Gastroesophageal sphincter (tissue), 4 donors: ENCODE data around the gene APRT. TPM values are rescaled to one million over a fixed set of nuclear protein-coding genes. Genes with fewer than 3 reads are reported as not detected.

Experiments
- ATAC-seq: fragments of 150-250 bp; one replicate; pipeline ENCODE4 v1.9.1; 2016; ENCODE audit warnings: mild to moderate bottlenecking, moderate library complexity
- H3K27ac ChIP-seq, 4 donors: fragments of 200-600 bp; sonication (generic) in 3 of 4; 1 replicate in 3 of 4; 2 replicates in 1 of 4; pipeline ENCODE4 v1.5.1; 2016 to 2019
- H3K27me3 ChIP-seq: fragments of 200-600 bp; sonication (generic); one replicate; pipeline ENCODE4 v1.5.1; 2019
- H3K36me3 ChIP-seq, 2 donors: fragments of 200-600 bp; sonication (generic); one replicate each; pipeline ENCODE4 v1.5.1; 2019; ENCODE audit warnings: control low read depth in 1 of 2
- H3K4me1 ChIP-seq, 3 donors: fragments of 200-600 bp; sonication (generic); 1 replicate in 2 of 3; 2 replicates in 1 of 3; pipeline ENCODE4 v1.5.1; 2016 to 2019; ENCODE audit warnings: control low read depth in 2 of 3
- H3K4me3 ChIP-seq, 2 donors: fragments of 200-600 bp; sonication (generic); one replicate each; pipeline ENCODE4 v1.5.1; 2019; ENCODE audit warnings: mild to moderate bottlenecking in 1 of 2, moderate library complexity in 1 of 2
- H3K9me3 ChIP-seq, 3 donors: fragments of 200-600 bp; sonication (generic); one replicate each; pipeline ENCODE4 v1.5.1; 2017 to 2019; ENCODE audit warnings: control low read depth in 2 of 3
- EP300 ChIP-seq: sonication (generic); formaldehyde crosslinking; IDR thresholded peaks from one replicate; pipeline ENCODE4 v1.6.1; 2017; ENCODE audit warnings: antibody characterized with exemption, mild to moderate bottlenecking
- POLR2A ChIP-seq, 2 donors: fragments of 450-650 bp; IDR thresholded peaks; one replicate each; pipeline ENCODE4 v1.6.1; 2017; ENCODE audit warnings: antibody characterized with exemption in 2 of 2, mild to moderate bottlenecking in 2 of 2, moderate library complexity in 1 of 2
- POLR2AphosphoS5 ChIP-seq: sonication (generic); formaldehyde crosslinking; IDR thresholded peaks from one replicate; pipeline ENCODE4 v1.6.1; 2017; ENCODE audit warnings: antibody characterized with exemption
- WGBS, 2 donors: methylation state at CpG; one replicate each; pipeline ENCODE4 v1.1.5; 2018; ENCODE audit warnings: low coverage in 1 of 2; 5-methylcytosine and 5-hydroxymethylcytosine counted together
- total RNA-seq, 4 donors: library from RNA; depleted of rRNA; stranded (reverse); fragments of >200 nt; gene quantifications; one replicate each; pipeline ENCODE4 v1.1.0, GENCODE V29; 2016
- TF ChIP-seq, protein P1 (sequence below), 4 experiments: fragments of 200-600 bp in 2 of 4; fragments of 450-650 bp in 2 of 4; sonication (generic) in 1 of 4; IDR thresholded peaks; one replicate each; pipeline ENCODE4 v1.5.1; 2017 to 2019; ENCODE audit warnings: antibody characterized with exemption in 4 of 4, mild to moderate bottlenecking in 2 of 4, moderate library complexity in 2 of 4

The APRT gene
- total RNA-seq, 4 donors from 2014 or later = 64.9 to 103 (median 92.9) TPM

DNA sequence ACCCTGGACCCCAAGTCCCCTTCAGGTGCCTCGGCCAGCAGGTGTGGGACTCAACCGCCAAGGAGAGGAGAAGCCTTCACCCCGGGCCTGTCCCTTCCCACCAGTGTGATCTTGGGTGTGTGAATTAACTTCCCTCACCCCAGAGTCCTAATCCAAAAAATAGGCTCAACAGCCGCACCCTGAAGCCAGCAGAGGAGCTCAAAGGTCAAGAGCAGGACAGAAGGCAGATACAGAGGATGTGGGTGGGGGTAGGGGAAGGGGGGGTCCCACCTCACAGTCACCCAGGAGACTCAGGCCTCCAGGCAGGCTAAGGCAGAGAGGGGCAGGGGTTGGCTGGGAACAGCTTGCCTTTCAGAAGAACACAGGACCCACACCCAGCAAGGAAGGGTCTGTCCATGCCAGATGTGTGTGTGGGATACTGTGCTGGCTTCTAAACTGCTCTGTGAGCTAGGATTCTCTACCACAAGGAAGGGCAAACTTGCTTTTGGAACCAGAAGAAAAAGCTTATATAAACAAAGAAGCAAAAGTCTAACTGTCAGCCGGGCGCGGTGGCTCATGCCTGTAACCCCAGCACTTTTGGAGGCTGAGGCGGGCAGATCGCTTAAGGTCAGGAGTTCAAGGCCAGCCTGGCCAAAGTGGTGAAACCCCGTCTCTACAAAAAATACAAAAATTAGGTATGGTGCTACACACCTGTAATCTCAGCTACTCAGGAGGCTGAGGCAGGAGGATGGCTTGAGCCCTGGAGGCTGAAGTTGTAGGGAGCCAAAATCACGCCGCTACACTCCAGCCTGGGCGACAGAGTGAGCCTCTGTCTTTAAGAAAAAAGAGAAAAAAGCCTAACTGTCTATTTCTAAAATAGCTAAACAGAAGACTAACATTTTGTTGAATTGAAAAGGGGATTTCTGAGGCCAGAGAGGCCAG is 31.3 kb downstream of the APRT start:
- Histone ChIP-seq H3K4me3 (peak overlapping the region in 1 of 2 donors; percentile 24), H3K4me1 (peaks cover 3 to 97% (median 68%) of the 10 kb centered on the region in 3 donors)

DNA sequence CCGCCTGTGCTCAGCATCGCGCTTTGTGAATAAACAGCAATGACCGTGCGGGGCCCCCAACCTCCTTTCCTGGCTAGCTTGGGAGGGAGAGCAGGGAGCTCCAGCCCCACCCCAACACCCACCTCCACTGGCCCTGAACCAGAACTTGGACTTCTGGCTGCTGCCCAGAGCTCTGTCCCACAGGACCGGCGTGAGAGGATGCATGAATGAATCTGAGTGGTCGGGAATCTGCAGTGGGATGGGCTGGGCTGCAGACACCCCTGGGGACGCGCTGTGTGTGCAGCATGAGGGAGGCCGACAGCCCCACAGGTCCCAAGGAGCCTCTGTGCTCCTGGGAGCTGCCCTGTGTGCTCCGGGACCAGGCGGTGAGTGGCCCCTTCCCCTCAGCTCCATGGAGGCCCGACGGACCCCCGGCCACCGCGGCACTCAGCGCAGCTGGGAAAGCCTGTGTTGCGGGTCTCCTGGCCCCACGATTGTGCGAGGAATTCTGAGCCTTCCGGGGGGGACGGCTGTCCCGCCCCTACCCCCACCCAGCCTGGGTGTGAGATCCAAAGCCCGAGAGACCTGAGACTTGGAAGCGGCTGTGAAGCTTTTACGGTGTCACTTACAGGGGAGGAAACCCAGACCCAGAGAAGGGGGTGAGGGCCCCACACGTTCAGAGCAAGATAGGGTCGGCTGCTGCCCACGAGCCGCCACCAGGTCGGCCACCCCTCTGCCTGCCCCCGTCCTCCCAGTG is 32.2 kb downstream of the APRT start:
- peak overlapping the region; percentile 2 to 99 (median 93) for H3K27ac ChIP-seq
- TF ChIP-seq, protein P1, sequence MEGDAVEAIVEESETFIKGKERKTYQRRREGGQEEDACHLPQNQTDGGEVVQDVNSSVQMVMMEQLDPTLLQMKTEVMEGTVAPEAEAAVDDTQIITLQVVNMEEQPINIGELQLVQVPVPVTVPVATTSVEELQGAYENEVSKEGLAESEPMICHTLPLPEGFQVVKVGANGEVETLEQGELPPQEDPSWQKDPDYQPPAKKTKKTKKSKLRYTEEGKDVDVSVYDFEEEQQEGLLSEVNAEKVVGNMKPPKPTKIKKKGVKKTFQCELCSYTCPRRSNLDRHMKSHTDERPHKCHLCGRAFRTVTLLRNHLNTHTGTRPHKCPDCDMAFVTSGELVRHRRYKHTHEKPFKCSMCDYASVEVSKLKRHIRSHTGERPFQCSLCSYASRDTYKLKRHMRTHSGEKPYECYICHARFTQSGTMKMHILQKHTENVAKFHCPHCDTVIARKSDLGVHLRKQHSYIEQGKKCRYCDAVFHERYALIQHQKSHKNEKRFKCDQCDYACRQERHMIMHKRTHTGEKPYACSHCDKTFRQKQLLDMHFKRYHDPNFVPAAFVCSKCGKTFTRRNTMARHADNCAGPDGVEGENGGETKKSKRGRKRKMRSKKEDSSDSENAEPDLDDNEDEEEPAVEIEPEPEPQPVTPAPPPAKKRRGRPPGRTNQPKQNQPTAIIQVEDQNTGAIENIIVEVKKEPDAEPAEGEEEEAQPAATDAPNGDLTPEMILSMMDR (IDR thresholded peaks at IDR 0.05) = no peak
- peak; percentile 34 for TF ChIP-seq POLR2AphosphoS5
- no peaks in the 10 kb centered on the region for H3K36me3 ChIP-seq
- no peaks in the 10 kb centered on the region for H3K9me3 ChIP-seq
- 40% methylated on average over 3 of the region's 34 CpGs; no CpG with 5 or more reads in 1 of the 2 donors for WGBS, 2 donors
- no peaks in the 10 kb centered on the region for H3K27me3 ChIP-seq
- H3K4me3 ChIP-seq = peak overlapping the region in 1 of 2 donors; percentile 24
- peaks cover 3 to 97% (median 73%) of the 10 kb centered on the region in 3 donors for H3K4me1 ChIP-seq
- no peak for ATAC-seq

More for the DNA sequence above, 31.3 kb downstream of the APRT start:
- no peak for ATAC-seq
- WGBS, 2 donors = 40% methylated on average over 9 of the region's 13 CpGs; no CpG with 5 or more reads in 1 of the 2 donors
- Histone ChIP-seq H3K27ac (peak overlapping the region; percentile 2 to 99 (median 93)), H3K27me3 (no peaks in the 10 kb centered on the region), H3K9me3 (no peaks in the 10 kb centered on the region), H3K36me3 (no peaks in the 10 kb centered on the region)
- TF ChIP-seq EP300 (no peak), POLR2AphosphoS5 (no peak), POLR2A (IDR thresholded peaks at IDR 0.05) (no peak)
- TF ChIP-seq, protein P1 (IDR thresholded peaks at IDR 0.05) = no peak

DNA sequence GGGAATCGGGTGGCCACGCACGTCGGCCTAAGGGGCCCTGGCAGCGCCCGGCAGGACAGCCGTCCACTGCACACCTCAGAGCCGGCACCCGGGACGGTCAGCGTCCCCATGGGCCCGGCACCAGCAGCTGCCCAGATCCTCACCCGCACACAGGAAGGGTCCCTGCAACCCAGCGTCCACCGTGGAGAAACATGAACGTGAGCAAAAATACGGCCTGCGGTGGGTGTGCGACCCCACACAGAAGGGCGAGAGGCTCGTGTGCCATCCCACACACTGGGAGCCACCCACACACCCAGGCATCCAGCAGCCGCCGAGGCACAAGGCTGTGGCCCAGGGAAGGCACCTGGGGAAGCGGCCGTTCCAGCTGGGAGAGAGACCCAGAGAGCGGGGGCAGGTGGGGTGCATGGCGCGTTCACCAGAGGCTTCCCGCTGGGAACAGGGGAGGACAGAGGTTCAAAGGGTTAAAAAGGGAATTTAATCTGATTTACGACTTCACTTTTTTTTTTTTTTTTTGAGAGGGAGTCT is 33.1 kb downstream of the APRT start:
- Histone ChIP-seq H3K9me3 (no peaks in the 10 kb centered on the region), H3K27me3 (no peaks in the 10 kb centered on the region), H3K27ac (peak overlapping the region in 3 of 4 donors; percentile 88 to 99 (median 98)), H3K4me3 (no peak overlapping the region), H3K4me1 (peaks cover 3 to 100% (median 78%) of the 10 kb centered on the region in 3 donors), H3K36me3 (no peaks in the 10 kb centered on the region)
- no peak for ATAC-seq
- TF ChIP-seq POLR2AphosphoS5 (no peak), POLR2A (IDR thresholded peaks at IDR 0.05) (no peak), EP300 (no peak)
- TF ChIP-seq, protein P1 (IDR thresholded peaks at IDR 0.05) = no peak
- 50 to 78% methylated on average over 1 to 7 of the region's 30 CpGs for WGBS, 2 donors

DNA sequence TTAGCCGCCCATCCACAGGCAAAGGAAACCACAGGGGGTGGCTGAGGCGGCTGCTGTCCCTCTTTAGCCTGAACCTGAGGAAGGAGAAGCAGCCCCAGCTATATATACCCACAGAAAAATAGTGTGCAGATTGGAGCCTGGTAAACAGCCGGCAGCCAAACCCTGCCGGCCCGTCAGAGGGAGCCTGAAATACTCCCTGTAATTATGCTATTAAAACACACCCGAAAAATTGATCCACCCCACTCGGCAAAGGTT is 33.5 kb downstream of the APRT start:
- peak overlapping the region in 3 of 4 donors; percentile 88 to 99 (median 98) for H3K27ac ChIP-seq
- H3K4me1 ChIP-seq = peaks cover 5 to 100% (median 78%) of the 10 kb centered on the region in 3 donors
- H3K27me3 ChIP-seq = no peaks in the 10 kb centered on the region
- H3K36me3 ChIP-seq = no peaks in the 10 kb centered on the region
- H3K4me3 ChIP-seq = no peak overlapping the region
- no CpG with 5 or more reads among the region's 7 CpGs for WGBS, 2 donors
- no peaks in the 10 kb centered on the region for H3K9me3 ChIP-seq
- ATAC-seq = no peak
- no peak for TF ChIP-seq EP300

DNA sequence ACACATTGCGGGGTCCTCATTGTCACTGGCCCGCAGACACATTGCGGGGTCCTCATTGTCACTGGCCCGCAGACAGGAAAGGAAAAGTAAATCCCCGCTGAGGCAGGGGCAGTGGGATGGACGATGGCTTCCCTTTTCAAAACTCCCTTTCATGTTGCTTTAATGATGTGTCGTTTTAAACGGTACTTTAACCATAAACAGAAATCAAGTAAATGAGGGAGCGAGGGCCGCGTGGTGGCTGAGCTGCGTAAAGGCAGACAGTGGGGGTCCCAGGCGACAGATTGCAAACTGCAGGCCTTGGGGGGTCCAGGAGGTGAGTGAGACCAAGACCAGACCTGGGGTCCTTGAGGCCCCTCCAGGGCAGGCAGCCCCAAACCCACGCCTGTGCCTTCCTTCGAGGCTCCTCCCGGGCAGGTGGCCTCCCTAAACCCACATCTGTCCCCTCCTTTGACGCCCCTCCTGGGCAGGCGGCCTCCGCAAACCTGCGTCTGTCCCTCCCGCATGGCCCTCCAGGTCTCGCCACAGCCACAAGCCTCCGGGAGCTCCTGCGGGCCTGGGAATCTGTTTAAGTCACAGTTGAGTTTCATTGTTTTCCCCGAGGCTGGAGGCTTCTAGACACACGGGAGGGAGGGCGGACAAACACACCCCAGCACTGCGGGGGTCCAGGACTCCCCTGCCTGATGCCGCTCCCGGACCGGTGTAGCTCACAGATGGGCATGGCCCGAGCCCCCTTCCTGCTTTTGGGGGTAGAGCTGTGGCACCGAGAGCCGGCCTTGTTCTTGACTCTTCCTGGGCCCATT is 34.1 kb downstream of the APRT start:
- no peaks in the 10 kb centered on the region for H3K9me3 ChIP-seq
- WGBS, 2 donors = 70 to 73% methylated on average over 8 to 9 of the region's 34 CpGs
- no peak for ATAC-seq
- peak overlapping the region in 3 of 4 donors; percentile 88 to 99 (median 98) for H3K27ac ChIP-seq
- no peaks in the 10 kb centered on the region for H3K27me3 ChIP-seq
- TF ChIP-seq POLR2AphosphoS5 (no peak), EP300 (no peak), POLR2A (IDR thresholded peaks at IDR 0.05) (no peak)
- TF ChIP-seq, protein P1 (IDR thresholded peaks at IDR 0.05) = no peak
- no peaks in the 10 kb centered on the region for H3K36me3 ChIP-seq
- no peak overlapping the region for H3K4me3 ChIP-seq
- H3K4me1 ChIP-seq = peaks cover 7 to 100% (median 81%) of the 10 kb centered on the region in 3 donors
